ENCODE results near the gene HOXA9.

The HOXA9 gene

GRCh38 chr7:27126596-27127327, 38.6 kb downstream of the HOXA9 start:
- DNase-seq (ENCODE audit: low read depth in 2 of 2): no peak

GRCh38 chr7:27125986-27126394, 39.3 kb downstream of the HOXA9 start:
- DNase-seq (ENCODE audit: low read depth in 2 of 2): no peak

- DNase-seq (ENCODE audit: low read depth in 2 of 2): no peak
These were observed 40.2 kb downstream of the HOXA9 start for GRCh38 chr7:27124902-27125689.

- DNase-seq (ENCODE audit: low read depth in 2 of 2): no peak
These were observed 41.0 kb downstream of the HOXA9 start for GRCh38 chr7:27124096-27124901.

- no peak for DNase-seq (ENCODE audit: low read depth in 2 of 2)
These were observed 41.8 kb downstream of the HOXA9 start for GRCh38 chr7:27123477-27124053.

- DNase-seq (ENCODE audit: low read depth in 2 of 2): no peak
These were observed 42.3 kb downstream of the HOXA9 start for GRCh38 chr7:27123007-27123476.

- no peak for DNase-seq (ENCODE audit: low read depth in 2 of 2)
These were observed 43.0 kb downstream of the HOXA9 start for GRCh38 chr7:27122077-27122910.

- DNase-seq (ENCODE audit: low read depth in 2 of 2): no peak
These were observed 43.7 kb downstream of the HOXA9 start for GRCh38 chr7:27121684-27122076.

- no peak for DNase-seq (ENCODE audit: low read depth in 2 of 2)
These were observed 45.9 kb downstream of the HOXA9 start for GRCh38 chr7:27119412-27119911.

- DNase-seq (ENCODE audit: low read depth in 2 of 2): no peak
These were observed 46.8 kb downstream of the HOXA9 start for GRCh38 chr7:27118580-27118979.

- no peak for DNase-seq (ENCODE audit: low read depth in 2 of 2)
These were observed 47.3 kb downstream of the HOXA9 start for GRCh38 chr7:27117887-27118491.

- DNase-seq (ENCODE audit: low read depth in 2 of 2): no peak
These were observed 48.1 kb downstream of the HOXA9 start for GRCh38 chr7:27116962-27117886.

GRCh38 chr7:27116031-27116961, 49.0 kb downstream of the HOXA9 start:
- no peak for DNase-seq (ENCODE audit: low read depth in 2 of 2)

GRCh38 chr7:27115221-27116026, 49.9 kb downstream of the HOXA9 start:
- DNase-seq (ENCODE audit: low read depth in 2 of 2): no peak

- no peak for DNase-seq (ENCODE audit: low read depth in 2 of 2)
These were observed 50.5 kb downstream of the HOXA9 start for GRCh38 chr7:27114881-27115220.

GRCh38 chr7:27113991-27114769, 51.2 kb downstream of the HOXA9 start:
- DNase-seq (ENCODE audit: low read depth in 2 of 2): no peak
